HEK293 (cell line): ENCODE data around the gene IL1RAPL1.

ENCODE experiments used
- TSHZ1 ChIP-seq: fragments of 450-650 bp; formaldehyde crosslinking; IDR thresholded peaks from 2 replicates; pipeline ENCODE4 v1.5.1; 2016; ENCODE audit warnings: missing biosample characterization, missing genetic modification characterization, borderline replicate concordance
- ZNF24 ChIP-seq: fragments of 450-650 bp; formaldehyde crosslinking; IDR thresholded peaks from 2 replicates; pipeline ENCODE4 v1.5.1; 2016; ENCODE audit warnings: missing biosample characterization, missing genetic modification characterization
- ZNF274 ChIP-seq, 2 experiments: fragments of 200-500 bp in 1 of 2; fragments of 450-650 bp in 1 of 2; sonication (Bioruptor generic) in 1 of 2; formaldehyde crosslinking in 1 of 2; IDR thresholded peaks; 2 replicates each; pipeline versions ENCODE4 v1.5.1 to v1.6.1; 2014 to 2016; ENCODE audit warnings: borderline replicate concordance in 1 of 2, inconsistent platforms in 1 of 2, low read length in 1 of 2, missing biosample characterization in 1 of 2, missing genetic modification characterization in 1 of 2
- ZNF311 ChIP-seq: fragments of 450-650 bp; formaldehyde crosslinking; IDR thresholded peaks from 2 replicates; pipeline ENCODE4 v1.5.1; 2017; ENCODE audit warnings: missing biosample characterization, missing genetic modification characterization, borderline replicate concordance
- ZNF394 ChIP-seq: fragments of 450-650 bp; formaldehyde crosslinking; IDR thresholded peaks from 2 replicates; pipeline ENCODE4 v1.5.1; 2016; ENCODE audit warnings: missing biosample characterization, missing genetic modification characterization, mild to moderate bottlenecking, moderate library complexity, borderline replicate concordance
- ZNF404 ChIP-seq: fragments of 450-650 bp; formaldehyde crosslinking; IDR thresholded peaks from 2 replicates; pipeline ENCODE4 v1.5.1; 2017; ENCODE audit warnings: missing biosample characterization, missing genetic modification characterization
- ZNF423 ChIP-seq: fragments of 450-650 bp; formaldehyde crosslinking; IDR thresholded peaks from 2 replicates; pipeline ENCODE4 v1.5.1; 2016; ENCODE audit warnings: missing biosample characterization, missing genetic modification characterization
- ZNF658 ChIP-seq: fragments of 450-650 bp; formaldehyde crosslinking; IDR thresholded peaks from 2 replicates; pipeline ENCODE4; 2016; ENCODE audit warnings: missing biosample characterization, missing genetic modification characterization
- ZNF843 ChIP-seq: fragments of 450-650 bp; formaldehyde crosslinking; IDR thresholded peaks from 2 replicates; pipeline ENCODE4 v1.5.1; 2016; ENCODE audit warnings: missing biosample characterization, missing genetic modification characterization
- TF ChIP-seq, protein P1 (sequence below): fragments of 450-650 bp; formaldehyde crosslinking; IDR thresholded peaks from 2 replicates; pipeline ENCODE4 v1.5.1; 2016; ENCODE audit warnings: missing biosample characterization, missing genetic modification characterization, low read depth
- TF ChIP-seq, protein P2 (sequence below): fragments of 450-650 bp; formaldehyde crosslinking; IDR thresholded peaks from 2 replicates; pipeline ENCODE4 v1.5.1; 2016; ENCODE audit warnings: missing biosample characterization, missing genetic modification characterization

GRCh38 chrX:29040160-29040559, 452.9 kb downstream of the IL1RAPL1 start:
- TF ChIP-seq ZNF274 (IDR thresholded peaks at IDR 0.05; ENCODE audit: low read length) (no peak), ZNF274 (tag by site-specific recombination; IDR thresholded peaks at IDR 0.05; ENCODE audit: borderline replicate concordance) (no peak), ZNF311 (no peak), ZNF423 (tag by site-specific recombination) (no peak), ZNF404 (tag by site-specific recombination) (no peak), ZNF394 (tag by site-specific recombination) (no peak), ZNF843 (no peak), TSHZ1 (tag by site-specific recombination) (no peak), ZNF658 (tag by site-specific recombination) (no peak), ZNF24 (no peak)
- TF ChIP-seq, protein P1, sequence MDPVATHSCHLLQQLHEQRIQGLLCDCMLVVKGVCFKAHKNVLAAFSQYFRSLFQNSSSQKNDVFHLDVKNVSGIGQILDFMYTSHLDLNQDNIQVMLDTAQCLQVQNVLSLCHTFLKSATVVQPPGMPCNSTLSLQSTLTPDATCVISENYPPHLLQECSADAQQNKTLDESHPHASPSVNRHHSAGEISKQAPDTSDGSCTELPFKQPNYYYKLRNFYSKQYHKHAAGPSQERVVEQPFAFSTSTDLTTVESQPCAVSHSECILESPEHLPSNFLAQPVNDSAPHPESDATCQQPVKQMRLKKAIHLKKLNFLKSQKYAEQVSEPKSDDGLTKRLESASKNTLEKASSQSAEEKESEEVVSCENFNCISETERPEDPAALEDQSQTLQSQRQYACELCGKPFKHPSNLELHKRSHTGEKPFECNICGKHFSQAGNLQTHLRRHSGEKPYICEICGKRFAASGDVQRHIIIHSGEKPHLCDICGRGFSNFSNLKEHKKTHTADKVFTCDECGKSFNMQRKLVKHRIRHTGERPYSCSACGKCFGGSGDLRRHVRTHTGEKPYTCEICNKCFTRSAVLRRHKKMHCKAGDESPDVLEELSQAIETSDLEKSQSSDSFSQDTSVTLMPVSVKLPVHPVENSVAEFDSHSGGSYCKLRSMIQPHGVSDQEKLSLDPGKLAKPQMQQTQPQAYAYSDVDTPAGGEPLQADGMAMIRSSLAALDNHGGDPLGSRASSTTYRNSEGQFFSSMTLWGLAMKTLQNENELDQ = no peak
- TF ChIP-seq, protein P2, sequence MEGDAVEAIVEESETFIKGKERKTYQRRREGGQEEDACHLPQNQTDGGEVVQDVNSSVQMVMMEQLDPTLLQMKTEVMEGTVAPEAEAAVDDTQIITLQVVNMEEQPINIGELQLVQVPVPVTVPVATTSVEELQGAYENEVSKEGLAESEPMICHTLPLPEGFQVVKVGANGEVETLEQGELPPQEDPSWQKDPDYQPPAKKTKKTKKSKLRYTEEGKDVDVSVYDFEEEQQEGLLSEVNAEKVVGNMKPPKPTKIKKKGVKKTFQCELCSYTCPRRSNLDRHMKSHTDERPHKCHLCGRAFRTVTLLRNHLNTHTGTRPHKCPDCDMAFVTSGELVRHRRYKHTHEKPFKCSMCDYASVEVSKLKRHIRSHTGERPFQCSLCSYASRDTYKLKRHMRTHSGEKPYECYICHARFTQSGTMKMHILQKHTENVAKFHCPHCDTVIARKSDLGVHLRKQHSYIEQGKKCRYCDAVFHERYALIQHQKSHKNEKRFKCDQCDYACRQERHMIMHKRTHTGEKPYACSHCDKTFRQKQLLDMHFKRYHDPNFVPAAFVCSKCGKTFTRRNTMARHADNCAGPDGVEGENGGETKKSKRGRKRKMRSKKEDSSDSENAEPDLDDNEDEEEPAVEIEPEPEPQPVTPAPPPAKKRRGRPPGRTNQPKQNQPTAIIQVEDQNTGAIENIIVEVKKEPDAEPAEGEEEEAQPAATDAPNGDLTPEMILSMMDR (tag by site-specific recombination) = no peak
